HFFc6 (cell line): Measurements from ENCODE around the gene WTAP. TPM values are rescaled to one million over a fixed set of nuclear protein-coding genes. Genes with fewer than 3 reads are reported as not detected.

Source experiments
- DNase-seq: peaks from one replicate; pipeline ENCODE4 v3.0.0-alpha.2; 2018
- H3K27ac Mint-ChIP-seq: 2 replicates; pipeline ENCODE4 v1.8.0; 2020; ENCODE audit warnings: mild to moderate bottlenecking, mixed read lengths
- H3K27me3 Mint-ChIP-seq: 2 replicates; pipeline ENCODE4 v1.8.0; 2021; ENCODE audit warnings: mild to moderate bottlenecking, moderate library complexity, mixed read lengths; ENCODE audit not compliant: insufficient read depth
- H3K36me3 Mint-ChIP-seq: 2 replicates; pipeline ENCODE4 v1.8.0; 2021; ENCODE audit warnings: low read depth, mixed read lengths
- H3K4me1 Mint-ChIP-seq: 2 replicates; pipeline ENCODE4 v1.8.0; 2020; ENCODE audit warnings: low read depth, mixed read lengths
- H3K4me3 Mint-ChIP-seq: 2 replicates; pipeline ENCODE4 v1.8.0; 2020; ENCODE audit warnings: mild to moderate bottlenecking, moderate library complexity, mixed read lengths
- H3K9me3 Mint-ChIP-seq: 2 replicates; pipeline ENCODE4 v1.8.0; 2020; ENCODE audit warnings: mild to moderate bottlenecking, mixed read lengths
- CTCF ChIP-seq: fragments of 200-600 bp; sonication (generic); IDR thresholded peaks from 2 replicates; pipeline ENCODE4 v1.5.0; 2021; ENCODE audit warnings: antibody characterized with exemption, mild to moderate bottlenecking
- total RNA-seq, 6 experiments: library from RNA; stranded (reverse); fragmentation: NEBNext Ultra II Directional; extraction: Animal tissue kit (Norgen Biotek cat#: 25700); gene quantifications; 2 replicates in 1 of 6; 3 replicates in 5 of 6; pipeline ENCODE4 v1.2.3, GENCODE V29; 2021

WTAP gene
- total RNA-seq, 6 experiments from 2014 or later: 64.0 to 73.5 (median 68.7) TPM

GRCh38 chr6:159751448-159751847, 24.1 kb downstream of the WTAP start:
- H3K27me3 Mint-ChIP-seq: no peaks in the 10 kb centered on the region
- H3K4me1 Mint-ChIP-seq: no peaks in the 10 kb centered on the region; the same call in 1 of the 2 replicates
- TF ChIP-seq CTCF: no peak
- no peak overlapping the region for H3K4me3 Mint-ChIP-seq
- H3K36me3 Mint-ChIP-seq: peaks cover 29% of the 10 kb centered on the region
- no peaks in the 10 kb centered on the region for H3K9me3 Mint-ChIP-seq
- DNase-seq: no peak
- H3K27ac Mint-ChIP-seq: no peak overlapping the region

DNA sequence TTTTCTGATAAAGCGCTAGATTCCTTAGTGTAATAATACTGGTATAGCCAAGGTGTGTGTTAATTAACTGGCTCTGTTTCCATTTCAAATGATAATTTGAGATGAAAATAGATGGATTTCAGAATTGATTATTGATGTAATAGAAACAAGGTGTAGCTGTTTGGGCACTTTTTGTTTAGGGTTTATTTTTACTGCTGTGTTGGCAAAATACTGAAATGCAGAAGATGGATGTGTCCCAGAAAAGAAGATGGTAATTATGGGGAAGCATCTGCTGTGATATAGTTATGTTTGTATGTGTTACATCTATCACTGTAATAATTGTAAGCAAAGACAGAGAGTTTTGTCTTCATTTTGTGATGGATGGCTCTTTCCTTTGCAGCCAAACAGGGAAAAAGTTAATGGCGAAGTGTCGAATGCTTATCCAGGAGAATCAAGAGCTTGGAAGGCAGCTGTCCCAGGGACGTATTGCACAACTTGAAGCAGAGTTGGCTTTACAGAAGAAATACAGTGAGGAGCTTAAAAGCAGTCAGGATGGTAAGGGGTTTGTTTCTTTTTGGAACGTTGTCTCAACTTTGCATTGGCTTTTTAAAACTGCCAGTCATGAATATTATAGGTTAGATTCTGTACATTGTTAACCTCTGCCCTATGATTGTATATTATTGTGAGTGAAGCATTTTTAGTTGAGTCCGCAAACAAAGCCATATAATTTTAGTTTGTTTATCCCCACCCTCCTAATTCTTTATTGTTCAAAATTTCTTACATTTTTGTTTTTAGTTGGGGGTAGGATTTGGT, 26.0 kb downstream of the WTAP start:
- Mint-ChIP-seq H3K36me3 (peaks cover 37% of the 10 kb centered on the region), H3K9me3 (no peaks in the 10 kb centered on the region), H3K27ac (peak overlapping the region; percentile 55), H3K4me1 (peaks cover 8% of the 10 kb centered on the region), H3K4me3 (no peak overlapping the region), H3K27me3 (no peaks in the 10 kb centered on the region)
- DNase-seq: no peak
- TF ChIP-seq CTCF: no peak

GRCh38 chr6:159754401-159754800, 27.1 kb downstream of the WTAP start:
- Mint-ChIP-seq H3K9me3 (no peaks in the 10 kb centered on the region), H3K4me1 (peaks cover 16% of the 10 kb centered on the region), H3K27ac (no peak overlapping the region), H3K4me3 (no peak overlapping the region), H3K36me3 (peaks cover 36% of the 10 kb centered on the region), H3K27me3 (peaks cover 2% of the 10 kb centered on the region; the same call in 1 of the 2 replicates)
- DNase-seq: no peak
- no peak for TF ChIP-seq CTCF

GRCh38 chr6:159754959-159755914, 27.9 kb downstream of the WTAP start:
- TF ChIP-seq CTCF: no peak
- no peak overlapping the region for H3K27ac Mint-ChIP-seq
- H3K4me3 Mint-ChIP-seq: no peak overlapping the region
- DNase-seq: no peak
- no peaks in the 10 kb centered on the region for H3K9me3 Mint-ChIP-seq
- peaks cover 25% of the 10 kb centered on the region for H3K4me1 Mint-ChIP-seq
- H3K36me3 Mint-ChIP-seq: peaks cover 35% of the 10 kb centered on the region
- peaks cover 2% of the 10 kb centered on the region; the same call in 1 of the 2 replicates for H3K27me3 Mint-ChIP-seq

GRCh38 chr6:159756508-159756907, 29.2 kb downstream of the WTAP start:
- no peak overlapping the region for H3K4me3 Mint-ChIP-seq
- H3K4me1 Mint-ChIP-seq: peaks cover 37% of the 10 kb centered on the region
- no peaks in the 10 kb centered on the region for H3K9me3 Mint-ChIP-seq
- H3K36me3 Mint-ChIP-seq: peaks cover 42% of the 10 kb centered on the region
- H3K27ac Mint-ChIP-seq: no peak overlapping the region
- no peak for TF ChIP-seq CTCF
- DNase-seq: no peak
- H3K27me3 Mint-ChIP-seq: peaks cover 2% of the 10 kb centered on the region; the same call in 1 of the 2 replicates
